ENCODE measurements around the gene MMP20.

MMP20 gene

GRCh38 chr11:102552447-102553194 is 72.5 kb downstream of the MMP20 start:
- DNase-seq (ENCODE audit: low spot score) = no peak

GRCh38 chr11:102552020-102552419 is 73.1 kb downstream of the MMP20 start:
- no peak for DNase-seq (ENCODE audit: low spot score)

- DNase-seq (ENCODE audit: low spot score) = no peak
Observed at GRCh38 chr11:102551169-102551781, 73.9 kb downstream of the MMP20 start.

- no peak for DNase-seq (ENCODE audit: low spot score)
Observed at GRCh38 chr11:102546923-102547471, 78.1 kb downstream of the MMP20 start.

- no peak for DNase-seq (ENCODE audit: low spot score)
Observed at GRCh38 chr11:102546427-102546826, 78.7 kb downstream of the MMP20 start.

- DNase-seq (ENCODE audit: low spot score) = no peak
Observed at GRCh38 chr11:102545701-102546100, 79.4 kb downstream of the MMP20 start.

- no peak for DNase-seq (ENCODE audit: low spot score)
Observed at GRCh38 chr11:102544594-102544993, 80.5 kb downstream of the MMP20 start.

GRCh38 chr11:102539567-102539966 is 85.6 kb downstream of the MMP20 start:
- DNase-seq (ENCODE audit: low spot score) = no peak

GRCh38 chr11:102538932-102539331 is 86.2 kb downstream of the MMP20 start:
- no peak for DNase-seq (ENCODE audit: low spot score)

- DNase-seq (ENCODE audit: low spot score) = peak; percentile 8
Observed at GRCh38 chr11:102534261-102534872, 90.8 kb downstream of the MMP20 start.

- peak; percentile 49 for DNase-seq (ENCODE audit: low spot score)
Observed at GRCh38 chr11:102530558-102530957, 94.6 kb downstream of the MMP20 start, which contains the start of gene MMP7. MMP7 (minus strand) TSS chr11:102530747; CDS start chr11:102530700, 47 bp downstream.

GRCh38 chr11:102528618-102529017 is 96.5 kb downstream of the MMP20 start:
- no peak for DNase-seq (ENCODE audit: low spot score)

- DNase-seq (ENCODE audit: low spot score) = no peak
Observed at GRCh38 chr11:102527684-102528083, 97.4 kb downstream of the MMP20 start.

GRCh38 chr11:102527041-102527440 is 98.1 kb downstream of the MMP20 start:
- no peak for DNase-seq (ENCODE audit: low spot score)
